Esophagus muscularis mucosa (tissue), 3 donors: ENCODE measurements around the gene ELAPOR1.

Experiments
- CTCF ChIP-seq, 3 experiments: fragments of 200-600 bp in 2 of 3; fragments of 450-650 bp in 1 of 3; sonication (generic) in 2 of 3; IDR thresholded peaks; one replicate each; pipeline ENCODE4 v1.5.1; 2017 to 2019; ENCODE audit warnings: antibody characterized with exemption in 3 of 3, mild to moderate bottlenecking in 2 of 3, moderate library complexity in 1 of 3
- POLR2A ChIP-seq: fragments of 450-650 bp; IDR thresholded peaks from one replicate; pipeline ENCODE4 v1.6.1; 2017; ENCODE audit warnings: antibody characterized with exemption, moderate library complexity, mild to moderate bottlenecking, low read depth

GRCh38 chr1:109135940-109136339, 22.0 kb downstream of the ELAPOR1 start:
- TF ChIP-seq POLR2A (no peak), CTCF (IDR thresholded peaks at IDR 0.05) (no peak)
